Measurements from ENCODE around the gene MPDZ. TPM values are rescaled to one million over a fixed set of nuclear protein-coding genes. Genes with fewer than 3 reads are reported as not detected.

Gene MPDZ
- total RNA-seq, 1 experiment from 2014 or later, result 15.3 TPM

GRCh38 chr9:13318027-13318426 is 38.5 kb upstream of the MPDZ start:
- no peak for DNase-seq
- CTCF ChIA-PET, result no interaction called here
- no TSS peak for BruUV-seq (replicated peaks)
- no peak overlapping the region for H3K4me3 ChIP-seq
- no peaks in the 10 kb centered on the region for H3K4me1 ChIP-seq (replicated peaks; ENCODE audit: insufficient read depth)
- no peaks in the 10 kb centered on the region for H3K27me3 ChIP-seq (ENCODE audit: insufficient read depth, low read depth)
- intact Hi-C loops (cut with micrococcal nuclease; ENCODE audit: unreplicated experiment), result no loop called here
- POLR2A ChIA-PET (ENCODE audit: unreplicated experiment), result no interaction called here
- no peaks in the 10 kb centered on the region for H3K9me3 ChIP-seq (ENCODE audit: insufficient read depth, low read depth)
- no peaks in the 10 kb centered on the region for H3K9me2 ChIP-seq (ENCODE audit: insufficient read depth)
- H3K27ac ChIP-seq, result no peak overlapping the region
- H4K20me1 ChIP-seq (ENCODE audit: insufficient read depth), result no peaks in the 10 kb centered on the region
- H3K4me2 ChIP-seq, result no peak overlapping the region
- H3F3A ChIP-seq (ENCODE audit: insufficient read depth, low read depth), result no peaks in the 10 kb centered on the region
- TF ChIP-seq EZH2 (IDR thresholded peaks at IDR 0.05; ENCODE audit: low read depth) (no peak), CTCF (conservative IDR thresholded peaks at IDR 0.05) (no peak)
- H2AFZ ChIP-seq, result no peak overlapping the region
- H3K79me2 ChIP-seq (ENCODE audit: low read depth), result no peaks in the 10 kb centered on the region
- H3K36me3 ChIP-seq (ENCODE audit: low read depth), result no peaks in the 10 kb centered on the region

GRCh38 chr9:13296972-13297371 is 17.5 kb upstream of the MPDZ start:
- H3K9me2 ChIP-seq (ENCODE audit: insufficient read depth), result no peaks in the 10 kb centered on the region
- no peaks in the 10 kb centered on the region for H3K79me2 ChIP-seq (ENCODE audit: low read depth)
- DNase-seq, result no peak
- H4K20me1 ChIP-seq (ENCODE audit: insufficient read depth), result no peaks in the 10 kb centered on the region
- no peak overlapping the region for H2AFZ ChIP-seq
- no peaks in the 10 kb centered on the region for H3F3A ChIP-seq (ENCODE audit: insufficient read depth, low read depth)
- H3K4me1 ChIP-seq (replicated peaks; ENCODE audit: insufficient read depth), result no peaks in the 10 kb centered on the region
- no TSS peak for BruUV-seq (replicated peaks)
- no peaks in the 10 kb centered on the region for H3K36me3 ChIP-seq (ENCODE audit: low read depth)
- no peak overlapping the region for H3K27ac ChIP-seq
- intact Hi-C loops (cut with micrococcal nuclease; ENCODE audit: unreplicated experiment), result no loop called here
- H3K27me3 ChIP-seq (ENCODE audit: insufficient read depth, low read depth), result no peaks in the 10 kb centered on the region
- ChIA-PET POLR2A (ENCODE audit: unreplicated experiment) (interaction anchor here (0.7 kb wide), 1 partner anchor 504 kb away, joined by 6 read pairs; no protein-coding TSS in a partner anchor), CTCF (no interaction called here)
- no peaks in the 10 kb centered on the region for H3K9me3 ChIP-seq (ENCODE audit: insufficient read depth, low read depth)
- TF ChIP-seq CTCF (conservative IDR thresholded peaks at IDR 0.05) (no peak), EZH2 (IDR thresholded peaks at IDR 0.05; ENCODE audit: low read depth) (no peak)
- no peak overlapping the region for H3K4me2 ChIP-seq
- no peak overlapping the region for H3K4me3 ChIP-seq

GRCh38 chr9:13295556-13295955 is 16.1 kb upstream of the MPDZ start:
- Histone ChIP-seq H3K9me3 (ENCODE audit: insufficient read depth, low read depth) (no peaks in the 10 kb centered on the region), H3K4me3 (no peak overlapping the region), H4K20me1 (ENCODE audit: insufficient read depth) (no peaks in the 10 kb centered on the region), H3K4me1 (replicated peaks; ENCODE audit: insufficient read depth) (no peaks in the 10 kb centered on the region), H3K27ac (no peak overlapping the region), H3K9me2 (ENCODE audit: insufficient read depth) (no peaks in the 10 kb centered on the region), H3K4me2 (no peak overlapping the region), H3F3A (ENCODE audit: insufficient read depth, low read depth) (no peaks in the 10 kb centered on the region), H2AFZ (no peak overlapping the region), H3K36me3 (ENCODE audit: low read depth) (no peaks in the 10 kb centered on the region), H3K27me3 (ENCODE audit: insufficient read depth, low read depth) (no peaks in the 10 kb centered on the region), H3K79me2 (ENCODE audit: low read depth) (no peaks in the 10 kb centered on the region)
- intact Hi-C loops (cut with micrococcal nuclease; ENCODE audit: unreplicated experiment), result no loop called here
- TF ChIP-seq CTCF (conservative IDR thresholded peaks at IDR 0.05), result no peak
- TF ChIP-seq EZH2 (IDR thresholded peaks at IDR 0.05; ENCODE audit: low read depth), result no peak
- no peak for DNase-seq
- CTCF ChIA-PET, result no interaction called here
- no TSS peak for BruUV-seq (replicated peaks)
- POLR2A ChIA-PET (ENCODE audit: unreplicated experiment), result no interaction called here
